ENCODE measurements around the gene SCYGR5. TPM values are rescaled to one million over a fixed set of nuclear protein-coding genes. Genes with fewer than 3 reads are reported as not detected.

The SCYGR5 gene
- total RNA-seq, 4 donors from 2014 or later: not detected

Other genes with a start within 250 kb of the SCYGR5 start
- gene AGFG1, start 194.6 kb upstream of the SCYGR5 start, total RNA-seq: 10 to 100 TPM; 24.8 to 68.1 (median 62.6) TPM
- not detected for gene SCYGR2, start 67.9 kb upstream of the SCYGR5 start, total RNA-seq
- not detected for gene SCYGR3, start 52.0 kb upstream of the SCYGR5 start, total RNA-seq
- not detected for gene SCYGR4, start 49.3 kb upstream of the SCYGR5 start, total RNA-seq
- gene SLC19A3, start 51.2 kb downstream of the SCYGR5 start, total RNA-seq: 10 to 100 TPM in 3 of 4 donors, 1 to 10 TPM in 1; 5.0 to 40.0 (median 23.1) TPM
- not detected for gene SCYGR6, start 58.0 kb downstream of the SCYGR5 start, total RNA-seq
- not detected for gene SCYGR7, start 61.5 kb downstream of the SCYGR5 start, total RNA-seq
- gene SCYGR8, start 79.1 kb downstream of the SCYGR5 start, total RNA-seq: not detected
- gene CCL20, start 147.0 kb downstream of the SCYGR5 start, total RNA-seq: 10 to 100 TPM in 1 of 4 donors, 1 to 10 TPM in 2, not detected in 1; 4.0 to 14.0 (median 5.1) TPM
- gene DAW1, start 204.8 kb downstream of the SCYGR5 start, total RNA-seq: not detected

All from Peyer's patch (tissue), 4 donors.